ENCODE results near the gene RSL24D1. TPM values are rescaled to one million over a fixed set of nuclear protein-coding genes. Genes with fewer than 3 reads are reported as not detected.
A peak's percentile ranks its signal among the peaks of the same experiment; 100 is the strongest.

Gene RSL24D1
- total and polyA plus RNA-seq, 9 of the 15 experiments (the other 6 are each of a cell fraction or from before 2014, with no cell fraction given), result 133 to 324 (median 223) TPM

- TF ChIP-seq ETV6 (IDR thresholded peaks at IDR 0.05; ENCODE audit: borderline replicate concordance in 1 of 2, low read depth in 2 of 2, low read length in 1 of 2) (peak in 1 of 2 experiments; percentile 92; a peak in 3 of 4 replicates), ETV6 (CRISPR knock-in tag; IDR thresholded peaks at IDR 0.05; ENCODE audit: borderline replicate concordance) (no peak), ASH1L (IDR thresholded peaks at IDR 0.05; ENCODE audit: borderline replicate concordance, low read depth, partially characterized antibody) (no peak), PCBP2 (IDR thresholded peaks at IDR 0.05; ENCODE audit: low read depth, low read length, poor library complexity, severe bottlenecking) (no peak), SMARCE1 (IDR thresholded peaks at IDR 0.05) (peak; percentile 54; the same call in 1 of the 2 replicates), JUN (IDR thresholded peaks at IDR 0.05; ENCODE audit: borderline replicate concordance, low read depth, low read length) (no peak), JUN (CRISPR knock-in tag; IDR thresholded peaks at IDR 0.05; ENCODE audit: borderline replicate concordance) (no peak), ESRRA (IDR thresholded peaks at IDR 0.05; ENCODE audit: borderline replicate concordance, low read depth) (peak; percentile 60; the same call in 1 of the 2 replicates)
Observed at GRCh38 chr15:55222588-55222987, 25.8 kb upstream of the RSL24D1 start (continued).

- ATAC-seq (peak; percentile 19), DNase-seq (ENCODE audit: extremely low read depth in 1 of 4, low spot score in 3 of 4) (no peak), FAIRE-seq (no peak)
- intact Hi-C loops (cut with micrococcal nuclease), result no loop called here
- POLR2A ChIA-PET, result interaction anchor here (0.6 to 1.7 kb wide), 4 partner anchors 11 to 61 kb away, joined by 3 to 7 read pairs (median 3); no protein-coding TSS in a partner anchor
- Histone ChIP-seq H3K36me3 (ENCODE audit: control insufficient read depth, insufficient read depth, low read length) (peaks cover 81% of the 10 kb centered on the region), H3K9ac (ENCODE audit: insufficient read depth in 1 of 2, low read depth in 2 of 2, low read length in 2 of 2) (no peak overlapping the region; a peak in 1 of 4 replicates), H3K4me3 (no peak overlapping the region), H2AFZ (ENCODE audit: low read depth, low read length) (no peak overlapping the region), H3K79me2 (ENCODE audit: control insufficient read depth, insufficient read depth, low read length) (no peaks in the 10 kb centered on the region), H3K9me1 (ENCODE audit: control insufficient read depth, insufficient read depth, low read length) (no peaks in the 10 kb centered on the region), H3K4me2 (ENCODE audit: insufficient read depth, low read length) (peak overlapping the region; percentile 1; the same call in 1 of the 2 replicates), H3K4me1 (replicated peaks in 1 of 2; ENCODE audit: control insufficient read depth in 2 of 2, insufficient read depth in 2 of 2, low read length in 2 of 2) (peaks cover 0 to 28% of the 10 kb centered on the region in 2 experiments; a peak in 4 of 5 replicates), H3K27ac (ENCODE audit: extremely low read depth, low read depth, low read length) (peak overlapping the region; percentile 35; the same call in 1 of the 3 replicates), H3K27me3 (ENCODE audit: control insufficient read depth in 2 of 2, insufficient read depth in 2 of 2, low read length in 2 of 2) (no peaks in the 10 kb centered on the region), H3K9me3 (replicated peaks; ENCODE audit: control insufficient read depth, insufficient read depth, low read depth, low read length) (no peaks in the 10 kb centered on the region), H4K20me1 (replicated peaks; ENCODE audit: control insufficient read depth, insufficient read depth, low read length) (no peaks in the 10 kb centered on the region)
- no TSS peak for BruUV-seq (replicated peaks)
- CTCF ChIA-PET (ENCODE audit: low intra/inter-chr PET ratio), result interaction anchor here (3.2 kb wide), 1 partner anchor 69 kb away, joined by 11 read pairs; the partner anchor contains the start of gene RAB27A
- in situ Hi-C loops (cut with MboI), result no loop called here
- 57% methylated on average over 6 of the region's 6 CpGs for WGBS (ENCODE audit: insufficient coverage, low coverage, missing lambda C conversion rate)
- no peak for TF ChIP-seq BRD4 (IDR thresholded peaks at IDR 0.05)
- TF ChIP-seq PREB (CRISPR knock-in tag; IDR thresholded peaks at IDR 0.05), result no peak
- no peak for TF ChIP-seq PHF21A (IDR thresholded peaks at IDR 0.05; ENCODE audit: borderline replicate concordance, low read depth)
- TF ChIP-seq, protein P1, sequence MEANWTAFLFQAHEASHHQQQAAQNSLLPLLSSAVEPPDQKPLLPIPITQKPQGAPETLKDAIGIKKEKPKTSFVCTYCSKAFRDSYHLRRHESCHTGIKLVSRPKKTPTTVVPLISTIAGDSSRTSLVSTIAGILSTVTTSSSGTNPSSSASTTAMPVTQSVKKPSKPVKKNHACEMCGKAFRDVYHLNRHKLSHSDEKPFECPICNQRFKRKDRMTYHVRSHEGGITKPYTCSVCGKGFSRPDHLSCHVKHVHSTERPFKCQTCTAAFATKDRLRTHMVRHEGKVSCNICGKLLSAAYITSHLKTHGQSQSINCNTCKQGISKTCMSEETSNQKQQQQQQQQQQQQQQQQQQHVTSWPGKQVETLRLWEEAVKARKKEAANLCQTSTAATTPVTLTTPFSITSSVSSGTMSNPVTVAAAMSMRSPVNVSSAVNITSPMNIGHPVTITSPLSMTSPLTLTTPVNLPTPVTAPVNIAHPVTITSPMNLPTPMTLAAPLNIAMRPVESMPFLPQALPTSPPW (CRISPR knock-in tag; IDR thresholded peaks at IDR 0.05), result peak; percentile 32; the same call in 1 of the 2 replicates
- TF ChIP-seq GABPA (tag; conservative IDR thresholded peaks at IDR 0.05; ENCODE audit: low read depth), result peak; percentile 63
- TF ChIP-seq HCFC1 (IDR thresholded peaks at IDR 0.05; ENCODE audit: low read depth, low read length), result no peak
- no peak for TF ChIP-seq SNRNP70 (optimal IDR thresholded peaks at IDR 0.05; ENCODE audit: low read depth, low read length)
Observed at GRCh38 chr15:55221090-55222011, 24.6 kb upstream of the RSL24D1 start.

Data from K562 (cell line).